GM19372 (cell line): Measurements from ENCODE around the gene NLRP9.
A peak's percentile ranks its signal among the peaks of the same experiment; 100 is the strongest.

Experiments
- ATAC-seq: cut with Tn5 transposase; IDR thresholded peaks from one replicate; pipeline ENCODE4 v1.9.1; 2021; ENCODE audit warnings: mild to moderate bottlenecking, low read depth, moderate library complexity; ENCODE audit not compliant: unreplicated experiment

The NLRP9 gene

GRCh38 chr19:55689411-55690108 lies 48.6 kb downstream of the NLRP9 start:
- ATAC-seq = no peak

- ATAC-seq = no peak
These were observed 49.6 kb downstream of the NLRP9 start for GRCh38 chr19:55688422-55689218.

- no peak for ATAC-seq
These were observed 50.7 kb downstream of the NLRP9 start for GRCh38 chr19:55687281-55688201.

- ATAC-seq = no peak
These were observed 51.7 kb downstream of the NLRP9 start for GRCh38 chr19:55686311-55687050.

- ATAC-seq = no peak
These were observed 52.4 kb downstream of the NLRP9 start for GRCh38 chr19:55685776-55686175.

GRCh38 chr19:55684946-55685681 lies 53.1 kb downstream of the NLRP9 start:
- ATAC-seq = no peak

- ATAC-seq = no peak
These were observed 54.5 kb downstream of the NLRP9 start for GRCh38 chr19:55683449-55684261.

- ATAC-seq = no peak
These were observed 56.8 kb downstream of the NLRP9 start for GRCh38 chr19:55681131-55682092.

GRCh38 chr19:55680339-55681130 lies 57.7 kb downstream of the NLRP9 start:
- ATAC-seq = no peak

GRCh38 chr19:55679343-55680257 lies 58.6 kb downstream of the NLRP9 start:
- ATAC-seq = no peak

- peak; percentile 58 for ATAC-seq
These were observed 60.0 kb downstream of the NLRP9 start for GRCh38 chr19:55678121-55678671.

GRCh38 chr19:55677572-55678028 lies 60.6 kb downstream of the NLRP9 start:
- no peak for ATAC-seq

- ATAC-seq = no peak
These were observed 61.2 kb downstream of the NLRP9 start for GRCh38 chr19:55676889-55677505.

- ATAC-seq = no peak
These were observed 61.8 kb downstream of the NLRP9 start for GRCh38 chr19:55676383-55676782.
